Upper lobe of left lung (tissue), 6 donors: ENCODE data around the gene ADGRG1. TPM values are rescaled to one million over a fixed set of nuclear protein-coding genes. Genes with fewer than 3 reads are reported as not detected.

Experiments
- ATAC-seq, 2 donors: fragments of 200-7000 bp; cut with Tn5 transposase; one replicate each; pipeline ENCODE4 v1.9.1; 2022; ENCODE audit warnings: mild to moderate bottlenecking in 2 of 2, moderate library complexity in 2 of 2; ENCODE audit not compliant: low FRiP score in 2 of 2
- DNase-seq, 2 donors: peaks; one replicate each; pipeline ENCODE4 v3.0.0-alpha.2; 2019 to 2020
- H3K27ac ChIP-seq, 4 donors: fragments of 200-600 bp; sonication (generic); one replicate each; pipeline ENCODE4 v1.5.1; 2016 to 2019
- H3K27me3 ChIP-seq, 4 donors: fragments of 200-600 bp; sonication (generic); one replicate each; pipeline ENCODE4 v1.5.1; 2017 to 2019
- H3K36me3 ChIP-seq, 4 donors: fragments of 200-600 bp; sonication (generic); one replicate each; pipeline ENCODE4 v1.5.1; 2016 to 2019
- H3K4me1 ChIP-seq, 4 donors: fragments of 200-600 bp; sonication (generic); one replicate each; pipeline ENCODE4 v1.5.1; 2018 to 2019
- H3K4me3 ChIP-seq, 4 donors: fragments of 200-600 bp; sonication (generic); one replicate each; pipeline ENCODE4 v1.5.1; 2017 to 2019; ENCODE audit warnings: mild to moderate bottlenecking in 2 of 4, moderate library complexity in 1 of 4
- H3K9me3 ChIP-seq, 4 donors: fragments of 200-600 bp; sonication (generic); one replicate each; pipeline ENCODE4 v1.5.1; 2018 to 2019
- CTCF ChIP-seq, 6 experiments: fragments of 450-650 bp in 4 of 6; fragments of 200-600 bp in 2 of 6; sonication (generic) in 2 of 6; IDR thresholded peaks; one replicate each; pipeline ENCODE4 v1.5.1; 2016 to 2019; ENCODE audit warnings: antibody characterized with exemption in 6 of 6
- EP300 ChIP-seq, 4 donors: sonication (generic); formaldehyde crosslinking; IDR thresholded peaks; one replicate each; pipeline ENCODE4 v1.5.1; 2017; ENCODE audit warnings: antibody characterized with exemption in 4 of 4, control low read depth in 2 of 4
- POLR2A ChIP-seq, 4 donors: fragments of 450-650 bp; IDR thresholded peaks; one replicate each; pipeline ENCODE4 v1.5.1; 2016 to 2017; ENCODE audit warnings: antibody characterized with exemption in 4 of 4, mild to moderate bottlenecking in 2 of 4
- POLR2AphosphoS5 ChIP-seq, 2 donors: sonication (generic); formaldehyde crosslinking; IDR thresholded peaks; one replicate each; pipeline ENCODE4 v1.5.1; 2017; ENCODE audit warnings: antibody characterized with exemption in 2 of 2
- WGBS, 2 donors: methylation state at CpG; one replicate each; pipeline ENCODE4 v1.1.5; 2017 to 2018; 5-methylcytosine and 5-hydroxymethylcytosine counted together
- total RNA-seq, 6 donors: library from RNA; depleted of rRNA in 4 of 6; stranded (reverse); fragments of >200 nt in 4 of 6; gene quantifications; one replicate each; pipeline versions ENCODE4 v1.1.0 to v1.2.1, GENCODE V29; 2016 to 2021
- donor health status: DM: no; HTN: no; CAD: no; lungs with moderate emphysema.
- donor health status: DM: no; HTN: yes; CAD: no; lungs with severe emphysema.

The ADGRG1 gene
- total RNA-seq, 6 donors from 2014 or later, result 34.6 to 89.3 (median 40.4) TPM

GRCh38 chr16:57686577-57686976 lies 58.1 kb downstream of the ADGRG1 start:
- no peak for TF ChIP-seq EP300 (IDR thresholded peaks at IDR 0.05)
- TF ChIP-seq POLR2AphosphoS5 (IDR thresholded peaks at IDR 0.05), result no peak
- no peaks in the 10 kb centered on the region for H3K36me3 ChIP-seq
- no peak overlapping the region for H3K27ac ChIP-seq
- ATAC-seq (no peak), DNase-seq (no peak)
- no peaks in the 10 kb centered on the region for H3K27me3 ChIP-seq
- WGBS, 2 donors, result 61 to 89% methylated on average over 4 of the region's 4 CpGs
- peaks cover 0 to 10% (median 3%) of the 10 kb centered on the region in 4 donors for H3K4me1 ChIP-seq
- no peaks in the 10 kb centered on the region for H3K9me3 ChIP-seq
- no peak overlapping the region for H3K4me3 ChIP-seq

- Histone ChIP-seq H3K9me3 (no peaks in the 10 kb centered on the region), H3K36me3 (no peaks in the 10 kb centered on the region), H3K27ac (no peak overlapping the region), H3K4me1 (peaks cover 0 to 10% (median 3%) of the 10 kb centered on the region in 4 donors), H3K27me3 (no peaks in the 10 kb centered on the region), H3K4me3 (no peak overlapping the region)
- no peak for TF ChIP-seq POLR2A (IDR thresholded peaks at IDR 0.05)
- TF ChIP-seq EP300 (IDR thresholded peaks at IDR 0.05), result no peak
- TF ChIP-seq CTCF (IDR thresholded peaks at IDR 0.05), result no peak
- TF ChIP-seq POLR2AphosphoS5 (IDR thresholded peaks at IDR 0.05), result no peak
- 64 to 75% methylated on average over 3 of the region's 3 CpGs for WGBS, 2 donors
- ATAC-seq (no peak), DNase-seq (no peak)
Measured at GRCh38 chr16:57687363-57687929, 59.0 kb downstream of the ADGRG1 start.

- no peak for DNase-seq
- ATAC-seq, result no peak
- Histone ChIP-seq H3K27me3 (no peaks in the 10 kb centered on the region), H3K36me3 (no peaks in the 10 kb centered on the region), H3K9me3 (no peaks in the 10 kb centered on the region), H3K27ac (peak overlapping the region in 2 of 4 donors; percentile 39 to 52), H3K4me3 (no peak overlapping the region), H3K4me1 (peaks cover 0 to 10% (median 3%) of the 10 kb centered on the region in 4 donors)
- TF ChIP-seq CTCF (IDR thresholded peaks at IDR 0.05), result no peak
- TF ChIP-seq POLR2A (IDR thresholded peaks at IDR 0.05), result no peak
- no peak for TF ChIP-seq EP300 (IDR thresholded peaks at IDR 0.05)
- TF ChIP-seq POLR2AphosphoS5 (IDR thresholded peaks at IDR 0.05), result no peak
- 74 to 77% methylated on average over 4 of the region's 4 CpGs for WGBS, 2 donors
Measured at GRCh38 chr16:57688487-57688986, 60.1 kb downstream of the ADGRG1 start.

- no peak for TF ChIP-seq CTCF (IDR thresholded peaks at IDR 0.05)
- no peak for TF ChIP-seq EP300 (IDR thresholded peaks at IDR 0.05)
- no peak for TF ChIP-seq POLR2A (IDR thresholded peaks at IDR 0.05)
- Histone ChIP-seq H3K9me3 (no peaks in the 10 kb centered on the region), H3K36me3 (no peaks in the 10 kb centered on the region), H3K4me3 (no peak overlapping the region), H3K27me3 (no peaks in the 10 kb centered on the region), H3K4me1 (peaks cover 0 to 10% (median 3%) of the 10 kb centered on the region in 4 donors), H3K27ac (peak overlapping the region in 3 of 4 donors; percentile 39 to 52 (median 46))
- 28 to 34% methylated on average over 13 to 15 of the region's 15 CpGs for WGBS, 2 donors
- DNase-seq, result no peak
- peak in 1 of 2 donors; percentile 54 for ATAC-seq
Measured at GRCh38 chr16:57688987-57689761, 60.7 kb downstream of the ADGRG1 start.

GRCh38 chr16:57689762-57690558 lies 61.5 kb downstream of the ADGRG1 start:
- DNase-seq, result peak in 1 of 2 donors; percentile 52
- peak in 1 of 2 donors; percentile 22 for ATAC-seq
- peak overlapping the region; percentile 10 to 52 (median 42) for H3K27ac ChIP-seq

More at GRCh38 chr16:57689762-57690558, 61.5 kb downstream of the ADGRG1 start:
- TF ChIP-seq POLR2A (IDR thresholded peaks at IDR 0.05) (no peak), CTCF (IDR thresholded peaks at IDR 0.05) (no peak), EP300 (IDR thresholded peaks at IDR 0.05) (no peak), POLR2AphosphoS5 (IDR thresholded peaks at IDR 0.05) (no peak)
- WGBS, 2 donors, result 34 to 41% methylated on average over 11 to 13 of the region's 13 CpGs
- no peaks in the 10 kb centered on the region for H3K36me3 ChIP-seq
- H3K27me3 ChIP-seq, result no peaks in the 10 kb centered on the region
- H3K9me3 ChIP-seq, result no peaks in the 10 kb centered on the region
- H3K4me3 ChIP-seq, result no peak overlapping the region
- peaks cover 0 to 10% (median 3%) of the 10 kb centered on the region in 4 donors for H3K4me1 ChIP-seq
